ENCODE results near the gene REG4. TPM values are rescaled to one million over a fixed set of nuclear protein-coding genes. Genes with fewer than 3 reads are reported as not detected.

The REG4 gene
- not detected in 2 replicates for polyA plus RNA-seq

DNA sequence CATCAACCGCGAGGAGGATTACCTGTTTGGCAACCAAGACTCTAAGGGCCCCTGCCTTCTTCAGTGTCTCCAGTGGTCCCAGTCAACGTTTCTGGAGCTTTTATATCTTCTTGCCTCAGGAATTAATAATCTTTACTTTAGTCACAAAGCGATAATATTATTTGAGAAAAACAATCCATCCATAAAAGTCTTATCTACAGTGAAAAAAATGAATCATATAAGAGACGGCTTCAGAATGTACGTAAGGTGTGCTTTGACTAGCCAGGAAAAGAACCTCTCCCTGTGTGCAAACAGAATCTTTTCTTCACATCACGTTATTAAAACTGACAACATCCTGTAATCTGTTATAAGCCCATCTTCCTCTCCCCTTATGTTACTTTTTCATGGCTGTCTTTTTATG, at the start of gene REG4:
Gene REG4, minus strand, starts transcription at position 74 of the 400 bp plus-strand sequence. CDS start 2,691 bp downstream, outside the sequence.

DNA sequence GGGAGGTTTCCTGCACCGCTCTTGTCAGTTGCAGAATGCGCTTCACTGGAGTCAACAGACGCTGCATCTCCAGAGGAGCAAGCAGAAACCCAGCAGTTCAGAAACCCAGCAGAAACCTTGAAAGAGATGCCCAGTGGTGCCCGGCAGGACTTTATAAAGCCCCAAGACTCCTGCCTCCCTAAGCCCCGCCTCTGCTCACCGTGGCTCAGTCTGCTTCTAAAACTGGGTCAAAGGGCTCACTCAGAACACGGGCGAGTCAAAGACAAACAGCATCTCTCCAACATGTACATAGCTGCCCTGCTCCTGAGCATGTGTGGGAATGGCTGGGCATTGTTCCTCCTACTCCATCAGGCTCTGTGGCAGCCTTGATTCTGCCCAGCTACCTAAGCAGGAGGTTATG, 42.5 kb downstream of the REG4 start, which contains the start of gene HMGCS2:
Gene HMGCS2, minus strand, starts transcription at position 128 of the 400 bp plus-strand sequence. Its CDS starts 61 bp downstream, at position 67.

Other genes starting within 250 kb of the REG4 start
- 1.8 and 4.8 TPM in 2 replicates for gene ZNF697, start 163.2 kb downstream of the REG4 start, polyA plus RNA-seq
- gene PHGDH, start 99.5 kb downstream of the REG4 start, polyA plus RNA-seq: 14.8 and 21.3 TPM in 2 replicates
- gene HMGCS2, start 42.6 kb downstream of the REG4 start, polyA plus RNA-seq: not detected in 2 replicates
- not detected in 2 replicates for gene ADAM30, start 85.1 kb upstream of the REG4 start, polyA plus RNA-seq

All from Purkinje cell (primary cell).